HepG2 (cell line): ENCODE measurements around the gene MAP2K7. TPM values are rescaled to one million over a fixed set of nuclear protein-coding genes. Genes with fewer than 3 reads are reported as not detected.

Source experiments
- BORCS8-MEF2B ChIP-seq: sonication (generic); formaldehyde crosslinking; IDR thresholded peaks from 2 replicates; pipeline ENCODE4 v1.8.0; 2022; ENCODE audit warnings: mild to moderate bottlenecking, missing genetic modification reagents
- CREM ChIP-seq, 2 experiments: sonication (generic) in 1 of 2; formaldehyde crosslinking in 1 of 2; IDR thresholded peaks; 2 replicates each; pipeline versions ENCODE4 v1.4.0 to v1.6.1; 2016 to 2020; ENCODE audit warnings: antibody characterized with exemption in 1 of 2, mild to moderate bottlenecking in 1 of 2, missing genetic modification reagents in 1 of 2
- FOXA3 ChIP-seq: IDR thresholded peaks from 2 replicates; pipeline ENCODE4 v1.6.1; 2016; ENCODE audit warnings: missing genetic modification reagents, missing compliant biosample characterization
- GATA4 ChIP-seq: sonication (generic); IDR thresholded peaks from 2 replicates; pipeline ENCODE4 v1.6.1; 2016; ENCODE audit warnings: antibody characterized with exemption, low read depth, borderline replicate concordance
- GATAD2A ChIP-seq: IDR thresholded peaks from 2 replicates; pipeline ENCODE4 v1.6.1; 2016
- NR2C2 ChIP-seq: sonication (generic); formaldehyde crosslinking; IDR thresholded peaks from 2 replicates; pipeline ENCODE4 v1.4.0; 2020; ENCODE audit warnings: missing genetic modification reagents, mild to moderate bottlenecking, moderate library complexity, borderline replicate concordance
- ZFP36L1 ChIP-seq: sonication (generic); formaldehyde crosslinking; IDR thresholded peaks from 2 replicates; pipeline ENCODE4 v1.8.0; 2022; ENCODE audit warnings: mild to moderate bottlenecking, missing genetic modification reagents, moderate library complexity
- ZKSCAN1 ChIP-seq: fragments of 150-350 bp; IDR thresholded peaks from 2 replicates; pipeline ENCODE4 v1.6.1; 2014; ENCODE audit warnings: low read length
- ZNF709 ChIP-seq: sonication (generic); formaldehyde crosslinking; IDR thresholded peaks from 2 replicates; pipeline ENCODE4 v1.5.0; 2020; ENCODE audit warnings: mild to moderate bottlenecking, missing genetic modification reagents
- ZZZ3 ChIP-seq: sonication (generic); formaldehyde crosslinking; IDR thresholded peaks from 2 replicates; pipeline ENCODE4 v1.4.0; 2020; ENCODE audit warnings: missing genetic modification reagents, mild to moderate bottlenecking, borderline replicate concordance
- polyA plus RNA-seq, 8 experiments: library from polyadenylated mRNA; depleted of rRNA in 3 of 8; stranded (reverse) in 7 of 8; unstranded in 1 of 8; fragments of >200 nt; fragmentation: Illumina TruSeq in 4 of 8; extraction: Trizol in 4 of 8; gene quantifications; 2 replicates each; pipeline versions ENCODE4 v1.2.1 to v1.2.3, GENCODE V29; 2011 to 2016; ENCODE audit warnings: low read depth in 4 of 8, missing spikeins in 1 of 8, mixed read lengths in 1 of 8; ENCODE audit not compliant: insufficient read depth in 1 of 8
- total RNA-seq, 5 experiments: library from RNA; depleted of rRNA; stranded (reverse); fragments of >200 nt; fragmentation: Illumina TruSeq; extraction: Trizol; gene quantifications; 2 replicates each; pipeline ENCODE4 v1.2.3, GENCODE V29; 2016; ENCODE audit warnings: low read depth in 1 of 5
- TF ChIP-seq, protein P1 (sequence below), 2 experiments: sonication (generic) in 1 of 2; formaldehyde crosslinking in 1 of 2; IDR thresholded peaks; 2 replicates each; pipeline versions ENCODE4 v1.5.1 to v1.6.1; 2011 to 2020; ENCODE audit warnings: borderline replicate concordance in 1 of 2, low read depth in 1 of 2, low read length in 1 of 2, mild to moderate bottlenecking in 1 of 2, missing genetic modification reagents in 1 of 2, moderate library complexity in 1 of 2
- TF ChIP-seq, protein P2 (sequence below): sonication (generic); formaldehyde crosslinking; IDR thresholded peaks from 2 replicates; pipeline ENCODE4 v1.8.1; 2023; ENCODE audit warnings: mild to moderate bottlenecking, missing genetic modification reagents
- TF ChIP-seq, protein P3 (sequence below): sonication (generic); formaldehyde crosslinking; IDR thresholded peaks from 2 replicates; pipeline ENCODE4 v1.4.0; 2020; ENCODE audit warnings: missing genetic modification reagents, borderline replicate concordance
- TF ChIP-seq, protein P4 (sequence below): sonication (generic); formaldehyde crosslinking; IDR thresholded peaks from 2 replicates; pipeline ENCODE4 v1.4.0; 2020; ENCODE audit warnings: missing genetic modification reagents
- TF ChIP-seq, protein P5 (sequence below): sonication (generic); formaldehyde crosslinking; IDR thresholded peaks from 2 replicates; pipeline ENCODE4 v1.4.0; 2020; ENCODE audit warnings: missing genetic modification reagents

Gene MAP2K7
- total and polyA plus RNA-seq, 2 of the 13 experiments (the other 11 are each of a cell fraction or from before 2014, with no cell fraction given) = 9.0 to 10.8 TPM

DNA sequence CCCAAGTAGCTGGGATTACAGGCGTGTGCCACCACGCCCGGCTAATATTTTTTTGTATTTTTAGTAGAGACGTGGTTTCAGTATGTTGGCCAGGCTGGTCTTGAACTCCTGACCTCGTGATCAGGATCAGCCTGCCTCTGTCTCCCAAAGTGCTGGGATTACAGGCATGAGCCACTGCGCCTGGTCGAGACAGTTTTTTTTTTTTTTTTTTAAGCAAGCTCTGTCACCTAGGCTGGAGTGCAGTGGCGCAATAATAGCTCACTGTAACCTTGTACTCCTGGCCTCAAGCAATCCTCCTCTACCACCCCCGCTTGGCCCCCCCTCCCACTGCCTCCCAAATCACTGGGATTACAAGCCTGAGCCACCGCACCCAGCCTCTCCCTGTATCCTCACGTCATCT, 6.4 kb upstream of the MAP2K7 start (continued):
- TF ChIP-seq NR2C2 = peak; percentile 37; the same call in 1 of the 2 replicates
- TF ChIP-seq, protein P1, sequence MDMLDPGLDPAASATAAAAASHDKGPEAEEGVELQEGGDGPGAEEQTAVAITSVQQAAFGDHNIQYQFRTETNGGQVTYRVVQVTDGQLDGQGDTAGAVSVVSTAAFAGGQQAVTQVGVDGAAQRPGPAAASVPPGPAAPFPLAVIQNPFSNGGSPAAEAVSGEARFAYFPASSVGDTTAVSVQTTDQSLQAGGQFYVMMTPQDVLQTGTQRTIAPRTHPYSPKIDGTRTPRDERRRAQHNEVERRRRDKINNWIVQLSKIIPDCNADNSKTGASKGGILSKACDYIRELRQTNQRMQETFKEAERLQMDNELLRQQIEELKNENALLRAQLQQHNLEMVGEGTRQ (IDR thresholded peaks at IDR 0.05; ENCODE audit: low read depth, low read length) = no peak
- TF ChIP-seq, protein P1 (CRISPR knock-in tag; IDR thresholded peaks at IDR 0.05; ENCODE audit: borderline replicate concordance) = no peak
- no peak for TF ChIP-seq GATA4
- TF ChIP-seq, protein P2, sequence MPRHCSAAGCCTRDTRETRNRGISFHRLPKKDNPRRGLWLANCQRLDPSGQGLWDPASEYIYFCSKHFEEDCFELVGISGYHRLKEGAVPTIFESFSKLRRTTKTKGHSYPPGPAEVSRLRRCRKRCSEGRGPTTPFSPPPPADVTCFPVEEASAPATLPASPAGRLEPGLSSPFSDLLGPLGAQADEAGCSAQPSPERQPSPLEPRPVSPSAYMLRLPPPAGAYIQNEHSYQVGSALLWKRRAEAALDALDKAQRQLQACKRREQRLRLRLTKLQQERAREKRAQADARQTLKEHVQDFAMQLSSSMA (CRISPR knock-in tag) = no peak
- TF ChIP-seq, protein P3, sequence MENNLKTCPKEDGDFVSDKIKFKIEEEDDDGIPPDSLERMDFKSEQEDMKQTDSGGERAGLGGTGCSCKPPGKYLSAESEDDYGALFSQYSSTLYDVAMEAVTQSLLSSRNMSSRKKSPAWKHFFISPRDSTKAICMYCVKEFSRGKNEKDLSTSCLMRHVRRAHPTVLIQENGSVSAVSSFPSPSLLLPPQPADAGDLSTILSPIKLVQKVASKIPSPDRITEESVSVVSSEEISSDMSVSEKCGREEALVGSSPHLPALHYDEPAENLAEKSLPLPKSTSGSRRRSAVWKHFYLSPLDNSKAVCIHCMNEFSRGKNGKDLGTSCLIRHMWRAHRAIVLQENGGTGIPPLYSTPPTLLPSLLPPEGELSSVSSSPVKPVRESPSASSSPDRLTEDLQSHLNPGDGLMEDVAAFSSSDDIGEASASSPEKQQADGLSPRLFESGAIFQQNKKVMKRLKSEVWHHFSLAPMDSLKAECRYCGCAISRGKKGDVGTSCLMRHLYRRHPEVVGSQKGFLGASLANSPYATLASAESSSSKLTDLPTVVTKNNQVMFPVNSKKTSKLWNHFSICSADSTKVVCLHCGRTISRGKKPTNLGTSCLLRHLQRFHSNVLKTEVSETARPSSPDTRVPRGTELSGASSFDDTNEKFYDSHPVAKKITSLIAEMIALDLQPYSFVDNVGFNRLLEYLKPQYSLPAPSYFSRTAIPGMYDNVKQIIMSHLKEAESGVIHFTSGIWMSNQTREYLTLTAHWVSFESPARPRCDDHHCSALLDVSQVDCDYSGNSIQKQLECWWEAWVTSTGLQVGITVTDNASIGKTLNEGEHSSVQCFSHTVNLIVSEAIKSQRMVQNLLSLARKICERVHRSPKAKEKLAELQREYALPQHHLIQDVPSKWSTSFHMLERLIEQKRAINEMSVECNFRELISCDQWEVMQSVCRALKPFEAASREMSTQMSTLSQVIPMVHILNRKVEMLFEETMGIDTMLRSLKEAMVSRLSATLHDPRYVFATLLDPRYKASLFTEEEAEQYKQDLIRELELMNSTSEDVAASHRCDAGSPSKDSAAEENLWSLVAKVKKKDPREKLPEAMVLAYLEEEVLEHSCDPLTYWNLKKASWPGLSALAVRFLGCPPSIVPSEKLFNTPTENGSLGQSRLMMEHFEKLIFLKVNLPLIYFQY = no peak
- TF ChIP-seq GATAD2A (CRISPR knock-in tag) = peak; percentile 73
- no peak for TF ChIP-seq CREM (IDR thresholded peaks at IDR 0.05)
- no peak for TF ChIP-seq CREM (CRISPR knock-in tag; IDR thresholded peaks at IDR 0.05)
- no peak for TF ChIP-seq ZZZ3 (CRISPR knock-in tag)
- no peak for TF ChIP-seq BORCS8-MEF2B
- peak; percentile 22; the same call in 1 of the 2 replicates for TF ChIP-seq ZKSCAN1
- TF ChIP-seq, protein P4, sequence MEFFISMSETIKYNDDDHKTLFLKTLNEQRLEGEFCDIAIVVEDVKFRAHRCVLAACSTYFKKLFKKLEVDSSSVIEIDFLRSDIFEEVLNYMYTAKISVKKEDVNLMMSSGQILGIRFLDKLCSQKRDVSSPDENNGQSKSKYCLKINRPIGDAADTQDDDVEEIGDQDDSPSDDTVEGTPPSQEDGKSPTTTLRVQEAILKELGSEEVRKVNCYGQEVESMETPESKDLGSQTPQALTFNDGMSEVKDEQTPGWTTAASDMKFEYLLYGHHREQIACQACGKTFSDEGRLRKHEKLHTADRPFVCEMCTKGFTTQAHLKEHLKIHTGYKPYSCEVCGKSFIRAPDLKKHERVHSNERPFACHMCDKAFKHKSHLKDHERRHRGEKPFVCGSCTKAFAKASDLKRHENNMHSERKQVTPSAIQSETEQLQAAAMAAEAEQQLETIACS (CRISPR knock-in tag) = no peak
- TF ChIP-seq ZFP36L1 (CRISPR knock-in tag) = no peak
- TF ChIP-seq FOXA3 (CRISPR knock-in tag) = peak; percentile 44
- no peak for TF ChIP-seq ZNF709
- TF ChIP-seq, protein P5, sequence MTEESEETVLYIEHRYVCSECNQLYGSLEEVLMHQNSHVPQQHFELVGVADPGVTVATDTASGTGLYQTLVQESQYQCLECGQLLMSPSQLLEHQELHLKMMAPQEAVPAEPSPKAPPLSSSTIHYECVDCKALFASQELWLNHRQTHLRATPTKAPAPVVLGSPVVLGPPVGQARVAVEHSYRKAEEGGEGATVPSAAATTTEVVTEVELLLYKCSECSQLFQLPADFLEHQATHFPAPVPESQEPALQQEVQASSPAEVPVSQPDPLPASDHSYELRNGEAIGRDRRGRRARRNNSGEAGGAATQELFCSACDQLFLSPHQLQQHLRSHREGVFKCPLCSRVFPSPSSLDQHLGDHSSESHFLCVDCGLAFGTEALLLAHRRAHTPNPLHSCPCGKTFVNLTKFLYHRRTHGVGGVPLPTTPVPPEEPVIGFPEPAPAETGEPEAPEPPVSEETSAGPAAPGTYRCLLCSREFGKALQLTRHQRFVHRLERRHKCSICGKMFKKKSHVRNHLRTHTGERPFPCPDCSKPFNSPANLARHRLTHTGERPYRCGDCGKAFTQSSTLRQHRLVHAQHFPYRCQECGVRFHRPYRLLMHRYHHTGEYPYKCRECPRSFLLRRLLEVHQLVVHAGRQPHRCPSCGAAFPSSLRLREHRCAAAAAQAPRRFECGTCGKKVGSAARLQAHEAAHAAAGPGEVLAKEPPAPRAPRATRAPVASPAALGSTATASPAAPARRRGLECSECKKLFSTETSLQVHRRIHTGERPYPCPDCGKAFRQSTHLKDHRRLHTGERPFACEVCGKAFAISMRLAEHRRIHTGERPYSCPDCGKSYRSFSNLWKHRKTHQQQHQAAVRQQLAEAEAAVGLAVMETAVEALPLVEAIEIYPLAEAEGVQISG (CRISPR knock-in tag) = peak; percentile 54
